Head of caudate nucleus (tissue), 42 donors: Measurements from ENCODE around the gene DIO1.
A peak's percentile ranks its signal among the peaks of the same experiment; 100 is the strongest.
"Not testable (repeated sequence)": the region's sequence is repeated elsewhere in the genome, so short reads cannot be mapped to it uniquely, and the experiment has no call there.

Experiments used
- DNase-seq, 42 donors: peaks; one replicate each; pipeline versions ENCODE4 v3.0.0 to v3.0.0-alpha.2; 2020 to 2021; ENCODE audit warnings: mixed read lengths in 7 of 42
- intact Hi-C: fragments of 100-400 bp; cut with DNase I; formaldehyde crosslinking; loops from one replicate; pipeline ENCODE4 v1.15.0; 2022

DIO1 gene

DNA sequence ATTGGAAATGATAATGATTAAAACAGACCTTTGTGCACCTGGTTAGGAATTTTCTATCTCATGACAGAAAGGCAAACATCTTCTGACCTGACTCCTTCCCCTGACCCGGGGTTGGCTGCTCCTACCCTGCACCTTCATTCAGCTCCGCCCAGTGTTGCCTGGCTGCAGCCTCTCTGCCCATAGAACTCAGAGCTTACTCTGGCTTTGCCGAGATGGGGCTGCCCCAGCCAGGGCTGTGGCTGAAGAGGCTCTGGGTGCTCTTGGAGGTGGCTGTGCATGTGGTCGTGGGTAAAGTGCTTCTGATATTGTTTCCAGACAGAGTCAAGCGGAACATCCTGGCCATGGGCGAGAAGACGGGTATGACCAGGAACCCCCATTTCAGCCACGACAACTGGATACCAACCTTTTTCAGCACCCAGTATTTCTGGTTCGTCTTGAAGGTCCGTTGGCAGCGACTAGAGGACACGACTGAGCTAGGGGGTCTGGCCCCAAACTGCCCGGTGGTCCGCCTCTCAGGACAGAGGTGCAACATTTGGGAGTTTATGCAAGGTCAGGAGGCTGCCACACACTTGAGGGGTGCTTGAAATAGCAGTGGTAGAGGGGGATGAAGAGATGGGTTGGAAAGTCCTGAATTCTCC lies at the start of gene DIO1:
DIO1 (plus strand) TSS at position 189 of the 638 bp plus-strand sequence; CDS start at position 213, 24 bp downstream.
- DNase-seq, result peak in 1 of 42 donors; percentile 32
- intact Hi-C loops, result loop anchor here (5.0 kb wide), 1 partner anchor 53 kb away; the partner anchor contains the start of genes IFT25 and LRRC42

DNA sequence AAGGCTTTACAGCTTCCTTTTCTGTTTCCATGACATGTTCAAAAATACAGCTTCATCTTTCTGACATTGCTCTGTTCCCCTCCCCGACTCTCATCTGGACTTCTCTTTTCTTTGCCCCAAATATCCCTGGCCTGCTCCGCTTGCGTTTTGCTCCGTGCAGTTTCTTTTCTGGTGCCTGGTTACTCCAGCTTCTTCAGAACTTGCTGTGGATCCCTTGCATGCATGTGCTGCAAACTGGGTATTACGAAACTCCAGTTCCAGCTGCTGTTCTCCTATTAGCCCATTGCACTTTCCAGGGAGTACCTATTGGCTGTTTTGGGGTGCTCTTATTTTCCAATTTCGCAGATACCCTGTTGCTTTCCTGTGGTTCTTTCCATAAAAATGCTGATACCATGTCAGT lies 46.0 kb upstream of the DIO1 start:
- intact Hi-C loops, result no loop called here

DNA sequence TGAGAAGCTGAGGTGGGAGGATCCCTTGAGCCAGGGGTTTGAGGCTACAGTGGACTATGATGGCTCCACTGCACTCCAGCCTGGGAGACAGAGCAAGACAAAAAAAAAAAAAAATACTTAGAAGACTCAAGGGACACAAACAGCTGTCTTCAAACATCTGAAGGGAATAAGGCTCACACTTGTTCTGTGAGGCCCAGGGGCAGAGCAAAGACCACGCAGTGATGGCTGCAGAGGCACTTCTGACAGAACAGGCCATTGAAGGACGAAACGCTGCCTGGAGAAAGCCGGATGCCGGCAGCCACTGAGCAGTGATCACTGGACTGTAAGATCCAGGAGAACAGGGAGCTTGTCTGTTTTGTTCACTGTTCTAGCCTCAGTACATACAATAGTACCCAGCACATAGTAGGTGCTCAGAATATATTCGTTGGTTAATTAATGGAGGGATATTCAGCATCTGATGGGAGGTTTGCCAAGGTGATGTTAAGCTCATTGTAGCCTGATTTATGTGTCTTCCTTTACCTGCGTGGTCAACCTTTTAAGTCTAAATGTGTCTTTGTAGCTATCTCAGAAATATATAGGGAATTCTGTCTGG lies 43.8 kb upstream of the DIO1 start:
- intact Hi-C loops, result no loop called here
- no peak for DNase-seq

More for the DNA sequence above, 46.0 kb upstream of the DIO1 start:
- no peak for DNase-seq

- DNase-seq, result no peak
- intact Hi-C loops, result no loop called here
Measured at GRCh38 chr1:53851571-53852285, 42.3 kb upstream of the DIO1 start.

GRCh38 chr1:53860967-53861411 lies 33.0 kb upstream of the DIO1 start:
- intact Hi-C loops, result no loop called here
- DNase-seq, result peak in 34 of 42 donors; percentile 6 to 76 (median 42)

DNA sequence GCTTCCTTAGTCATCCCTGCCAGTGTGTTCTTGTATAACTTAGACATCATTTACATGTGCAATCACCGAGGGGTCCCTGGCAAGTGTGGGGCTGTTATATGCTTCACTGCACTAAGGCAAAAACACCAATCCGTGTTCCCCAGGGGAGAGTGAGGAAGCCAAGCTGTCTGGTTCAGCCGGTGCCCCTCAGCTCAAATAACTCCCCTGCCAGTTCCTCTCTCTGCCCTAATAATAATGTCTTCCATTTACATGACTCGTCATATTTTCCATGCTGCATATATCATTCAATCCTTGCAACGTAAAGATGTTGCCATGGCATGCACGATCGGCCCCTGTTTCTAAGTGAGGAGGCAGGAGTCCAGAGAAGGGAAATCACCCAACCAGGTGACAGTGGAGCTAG lies 31.5 kb upstream of the DIO1 start:
- intact Hi-C loops, result no loop called here
- no peak for DNase-seq

DNA sequence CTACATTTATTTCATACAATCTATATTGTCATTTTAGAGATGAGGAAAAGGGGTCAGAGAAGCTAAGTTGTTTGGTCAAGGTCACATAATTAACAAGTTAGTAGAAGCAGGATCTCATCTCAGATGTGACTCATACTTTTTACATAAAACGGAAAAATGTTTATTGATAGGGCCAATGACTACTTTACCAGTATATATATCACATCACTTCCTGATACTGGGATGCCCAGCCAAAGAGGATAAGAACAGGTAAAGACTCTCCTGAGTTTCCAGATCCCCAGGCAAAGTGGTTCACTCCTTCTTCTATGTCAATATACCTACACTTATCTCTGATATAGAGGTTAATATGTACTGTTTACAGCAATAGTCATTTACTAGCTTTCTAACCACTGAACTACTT lies 25.4 kb upstream of the DIO1 start:
- intact Hi-C loops, result no loop called here
- DNase-seq, result no peak

- intact Hi-C loops, result no loop called here
- peak in 19 of 42 donors; percentile 13 to 51 (median 27) for DNase-seq
Measured at GRCh38 chr1:53869454-53870117, 24.4 kb upstream of the DIO1 start.

DNA sequence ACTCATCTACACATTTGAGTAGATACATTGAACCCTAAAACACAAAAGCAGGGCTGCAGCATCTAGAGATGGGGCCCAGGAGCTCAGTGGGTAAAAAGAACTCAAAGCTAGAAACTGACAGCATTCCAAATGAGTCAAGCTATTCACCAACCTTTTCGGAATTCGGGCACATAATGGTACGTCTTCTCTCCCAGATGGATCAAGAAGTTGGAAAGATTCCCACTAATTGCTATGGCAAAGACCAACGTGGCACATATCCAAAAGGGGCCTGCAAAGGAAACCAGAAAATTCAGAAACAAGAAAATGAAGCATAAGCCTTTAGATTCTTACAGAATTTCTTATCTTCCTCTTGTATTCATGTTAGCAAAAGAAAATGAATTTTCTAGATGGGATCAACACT lies 22.8 kb upstream of the DIO1 start:
- no peak for DNase-seq
- intact Hi-C loops, result no loop called here

- DNase-seq, result no peak
- intact Hi-C loops, result no loop called here
Measured at GRCh38 chr1:53871773-53872484, 22.1 kb upstream of the DIO1 start.

DNA sequence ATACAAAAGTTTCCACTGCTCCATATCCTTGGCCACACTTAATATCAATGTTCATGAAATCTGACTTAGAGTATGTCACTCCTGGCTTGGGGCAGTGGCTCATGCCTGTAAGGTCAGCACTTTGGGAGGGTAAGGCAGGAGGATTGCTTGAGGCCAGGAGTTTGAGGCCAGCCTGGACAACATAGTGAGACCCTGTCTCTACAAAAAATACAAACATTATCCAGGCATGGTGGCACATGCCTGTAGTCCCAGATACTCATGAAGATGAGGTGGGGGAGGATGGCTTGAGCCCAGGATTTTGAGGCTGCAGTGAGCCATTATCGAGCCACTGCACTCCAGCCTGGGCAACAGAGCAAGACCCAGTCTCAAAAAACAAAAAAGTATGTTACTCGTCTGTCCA lies 18.8 kb upstream of the DIO1 start:
- DNase-seq, intact Hi-C loops: not testable (repeated sequence)

GRCh38 chr1:53878492-53879105 lies 15.4 kb upstream of the DIO1 start:
- no peak for DNase-seq
- intact Hi-C loops, result no loop called here

DNA sequence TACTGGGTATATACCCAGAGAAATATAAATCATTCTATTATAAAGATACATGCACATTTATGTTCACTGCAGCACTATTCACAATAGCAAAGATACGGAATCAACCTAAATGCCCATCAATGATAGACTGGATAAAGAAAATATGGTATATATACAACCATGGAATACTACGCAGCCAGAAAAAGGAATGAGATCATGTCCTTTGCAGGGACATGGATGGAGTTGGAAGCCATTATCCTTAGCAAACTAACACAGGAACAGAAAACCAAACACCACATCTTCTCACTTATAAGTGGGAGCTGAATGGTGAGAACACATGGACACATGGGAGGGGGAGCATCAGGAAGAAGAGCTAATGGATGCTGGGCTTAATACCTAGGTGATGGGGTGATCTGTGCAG lies 12.1 kb upstream of the DIO1 start:
- intact Hi-C loops, DNase-seq: not testable (repeated sequence)

DNA sequence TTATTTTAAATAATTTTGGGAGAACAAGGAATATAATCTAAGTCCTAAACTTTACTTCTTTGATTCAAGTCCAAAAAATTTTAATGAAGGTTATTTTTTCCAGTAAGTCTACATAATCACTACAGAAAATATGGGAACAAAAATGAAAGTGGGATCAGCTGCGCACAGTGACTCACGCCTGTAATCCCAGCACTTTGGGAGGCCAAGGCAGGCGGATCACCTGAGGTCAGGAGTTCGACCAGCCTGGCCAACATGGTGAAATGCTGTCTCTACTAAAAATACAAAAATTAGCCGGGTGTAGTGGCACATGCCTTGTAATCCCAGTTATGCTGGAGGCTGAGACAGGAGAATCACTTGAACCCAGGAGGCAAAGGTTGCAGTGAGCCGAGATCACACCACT lies 10.4 kb upstream of the DIO1 start:
- intact Hi-C loops, DNase-seq: not testable (repeated sequence)

DNA sequence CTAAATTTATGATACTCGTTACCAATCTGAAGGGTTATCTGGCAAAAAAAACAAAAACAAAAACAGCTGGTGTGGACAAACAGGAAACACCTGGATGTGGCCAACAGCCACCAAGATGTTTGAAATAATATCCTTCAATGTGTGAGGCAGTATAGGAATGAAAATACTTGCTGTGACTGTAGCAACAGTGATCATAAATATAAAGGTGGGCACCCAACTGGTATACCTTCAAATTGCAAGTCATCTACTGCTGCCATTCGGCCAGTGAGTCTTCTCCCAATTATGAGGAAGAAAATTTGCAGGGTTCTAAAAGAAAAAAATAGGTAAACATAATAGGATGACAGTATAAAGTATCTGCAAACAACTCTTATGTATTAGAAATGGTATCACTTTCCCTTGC lies 5.3 kb upstream of the DIO1 start:
- DNase-seq, result no peak
- intact Hi-C loops, result no loop called here

DNA sequence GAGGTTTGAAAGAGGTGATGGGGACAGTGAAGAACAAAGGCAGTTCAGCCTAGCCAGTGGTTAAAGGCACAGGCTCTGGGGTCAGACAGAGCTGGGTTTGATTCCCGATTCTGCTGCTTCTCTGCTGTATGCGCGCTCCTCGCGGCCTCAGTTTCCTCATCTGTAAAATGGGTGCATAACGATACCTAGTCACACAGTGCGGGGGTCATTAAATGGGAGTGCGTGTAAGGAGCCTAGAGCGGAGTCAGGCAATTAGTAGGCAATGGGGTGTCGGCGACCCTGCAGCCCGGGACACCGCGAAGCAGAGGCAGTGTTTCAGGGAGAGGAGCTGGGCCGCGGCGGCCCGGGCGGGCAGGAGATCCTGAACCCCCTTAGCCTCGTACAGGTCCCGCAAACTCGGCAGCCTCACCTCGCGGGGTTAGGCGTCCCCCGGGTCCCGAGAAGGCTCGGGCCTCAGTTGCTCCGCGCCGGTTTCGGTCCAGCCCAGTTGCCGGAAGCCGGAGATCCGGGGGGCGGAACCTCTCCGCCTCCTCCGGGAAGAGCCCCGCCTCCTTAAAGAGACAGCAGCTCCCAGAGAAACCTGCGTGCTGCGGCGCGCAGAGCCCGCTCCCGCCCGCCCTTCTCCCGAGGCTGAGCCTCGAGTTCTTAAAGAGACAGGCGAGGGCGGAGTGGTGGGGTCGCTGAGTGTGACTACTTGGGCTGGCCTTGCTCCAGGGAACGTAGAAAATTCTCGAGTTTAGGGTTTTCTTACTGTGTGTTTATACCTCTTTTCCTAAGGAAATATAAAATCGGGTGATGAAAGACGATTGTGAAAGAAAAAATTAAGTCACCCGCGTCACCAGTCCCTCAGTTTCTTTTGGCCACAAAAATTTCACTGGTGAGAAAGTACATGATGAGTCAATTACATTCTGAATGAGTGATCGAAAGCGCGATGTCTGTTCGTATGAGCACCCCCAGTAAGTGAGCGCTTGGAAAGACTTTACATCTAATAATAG lies 4.4 kb upstream of the DIO1 start, which contains the start of gene YIPF1:
YIPF1 (minus strand) TSS at position 494 of the 995 bp plus-strand sequence. CDS start 860 bp downstream, outside the sequence.
- intact Hi-C loops, result loop anchor here (5.0 kb wide), 1 partner anchor 58 kb away; the partner anchor contains the start of genes IFT25 and LRRC42
- peak; percentile 87 to 98 (median 94) for DNase-seq

DNA sequence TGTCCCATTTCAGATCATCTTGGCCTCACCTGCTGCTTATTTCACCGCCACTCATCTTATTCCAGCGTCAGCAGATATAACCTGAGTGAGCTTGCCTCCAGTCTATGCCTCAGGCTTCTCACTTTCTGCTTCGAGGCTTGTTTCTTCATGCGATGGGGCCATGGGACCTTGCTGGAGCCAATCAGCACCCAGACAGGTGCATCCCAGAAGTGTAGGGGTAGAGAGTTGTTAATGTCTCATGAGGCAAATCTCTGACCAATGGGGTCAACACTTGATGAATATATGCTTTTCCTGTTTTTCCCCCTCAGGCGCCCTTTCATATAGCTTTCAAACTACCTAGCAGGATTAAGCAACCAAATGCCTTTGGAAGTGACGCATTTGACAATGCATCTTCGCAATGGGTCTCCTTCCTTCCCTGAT lies 3.5 kb upstream of the DIO1 start:
- intact Hi-C loops, result loop anchor here (5.0 kb wide), 1 partner anchor 57 kb away; the partner anchor contains the start of genes IFT25 and LRRC42
- DNase-seq, result peak in 3 of 42 donors; percentile 17 to 46 (median 44)
